Neural cell (in vitro differentiated cells): ENCODE measurements around the gene TMEM147.

Experiments used
- EZH2 ChIP-seq: fragments of 200-600, 300-800 bp; shearing (Covaris generic), sonication (generic); IDR thresholded peaks from 2 replicates; pipeline ENCODE4 v1.6.1; 2014; ENCODE audit warnings: antibody characterized with exemption, low read length, borderline replicate concordance, mild to moderate bottlenecking; ENCODE audit not compliant: insufficient read depth, poor library complexity, severe bottlenecking
- POLR2AphosphoS5 ChIP-seq: IDR thresholded peaks from 2 replicates; pipeline ENCODE4 v1.6.1; 2012
- TF ChIP-seq, protein P1 (sequence below): fragments of 450-650 bp; IDR thresholded peaks from 2 replicates; pipeline ENCODE4 v1.5.1; 2014; ENCODE audit warnings: antibody characterized with exemption, mild to moderate bottlenecking, moderate library complexity; ENCODE audit not compliant: poor library complexity, severe bottlenecking
- TF ChIP-seq, protein P2 (sequence below): IDR thresholded peaks from 2 replicates; pipeline ENCODE4 v1.6.1; 2012; ENCODE audit warnings: borderline replicate concordance

GRCh38 chr19:35561436-35561835 lies 16.0 kb downstream of the TMEM147 start:
- TF ChIP-seq, protein P1, sequence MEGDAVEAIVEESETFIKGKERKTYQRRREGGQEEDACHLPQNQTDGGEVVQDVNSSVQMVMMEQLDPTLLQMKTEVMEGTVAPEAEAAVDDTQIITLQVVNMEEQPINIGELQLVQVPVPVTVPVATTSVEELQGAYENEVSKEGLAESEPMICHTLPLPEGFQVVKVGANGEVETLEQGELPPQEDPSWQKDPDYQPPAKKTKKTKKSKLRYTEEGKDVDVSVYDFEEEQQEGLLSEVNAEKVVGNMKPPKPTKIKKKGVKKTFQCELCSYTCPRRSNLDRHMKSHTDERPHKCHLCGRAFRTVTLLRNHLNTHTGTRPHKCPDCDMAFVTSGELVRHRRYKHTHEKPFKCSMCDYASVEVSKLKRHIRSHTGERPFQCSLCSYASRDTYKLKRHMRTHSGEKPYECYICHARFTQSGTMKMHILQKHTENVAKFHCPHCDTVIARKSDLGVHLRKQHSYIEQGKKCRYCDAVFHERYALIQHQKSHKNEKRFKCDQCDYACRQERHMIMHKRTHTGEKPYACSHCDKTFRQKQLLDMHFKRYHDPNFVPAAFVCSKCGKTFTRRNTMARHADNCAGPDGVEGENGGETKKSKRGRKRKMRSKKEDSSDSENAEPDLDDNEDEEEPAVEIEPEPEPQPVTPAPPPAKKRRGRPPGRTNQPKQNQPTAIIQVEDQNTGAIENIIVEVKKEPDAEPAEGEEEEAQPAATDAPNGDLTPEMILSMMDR = no peak
- TF ChIP-seq, protein P2, sequence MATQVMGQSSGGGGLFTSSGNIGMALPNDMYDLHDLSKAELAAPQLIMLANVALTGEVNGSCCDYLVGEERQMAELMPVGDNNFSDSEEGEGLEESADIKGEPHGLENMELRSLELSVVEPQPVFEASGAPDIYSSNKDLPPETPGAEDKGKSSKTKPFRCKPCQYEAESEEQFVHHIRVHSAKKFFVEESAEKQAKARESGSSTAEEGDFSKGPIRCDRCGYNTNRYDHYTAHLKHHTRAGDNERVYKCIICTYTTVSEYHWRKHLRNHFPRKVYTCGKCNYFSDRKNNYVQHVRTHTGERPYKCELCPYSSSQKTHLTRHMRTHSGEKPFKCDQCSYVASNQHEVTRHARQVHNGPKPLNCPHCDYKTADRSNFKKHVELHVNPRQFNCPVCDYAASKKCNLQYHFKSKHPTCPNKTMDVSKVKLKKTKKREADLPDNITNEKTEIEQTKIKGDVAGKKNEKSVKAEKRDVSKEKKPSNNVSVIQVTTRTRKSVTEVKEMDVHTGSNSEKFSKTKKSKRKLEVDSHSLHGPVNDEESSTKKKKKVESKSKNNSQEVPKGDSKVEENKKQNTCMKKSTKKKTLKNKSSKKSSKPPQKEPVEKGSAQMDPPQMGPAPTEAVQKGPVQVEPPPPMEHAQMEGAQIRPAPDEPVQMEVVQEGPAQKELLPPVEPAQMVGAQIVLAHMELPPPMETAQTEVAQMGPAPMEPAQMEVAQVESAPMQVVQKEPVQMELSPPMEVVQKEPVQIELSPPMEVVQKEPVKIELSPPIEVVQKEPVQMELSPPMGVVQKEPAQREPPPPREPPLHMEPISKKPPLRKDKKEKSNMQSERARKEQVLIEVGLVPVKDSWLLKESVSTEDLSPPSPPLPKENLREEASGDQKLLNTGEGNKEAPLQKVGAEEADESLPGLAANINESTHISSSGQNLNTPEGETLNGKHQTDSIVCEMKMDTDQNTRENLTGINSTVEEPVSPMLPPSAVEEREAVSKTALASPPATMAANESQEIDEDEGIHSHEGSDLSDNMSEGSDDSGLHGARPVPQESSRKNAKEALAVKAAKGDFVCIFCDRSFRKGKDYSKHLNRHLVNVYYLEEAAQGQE = no peak
- TF ChIP-seq POLR2AphosphoS5 (no peak), EZH2 (no peak)
